Activated T-cell treated with anti-CD3 and anti-CD28 coated beads, Interleukin-2, amount 50 U/mL, for 48 hours (primary cell): ENCODE measurements around the gene ZNF627.
"Not testable (repeated sequence)": the region's sequence is repeated elsewhere in the genome, so short reads cannot be mapped to it uniquely, and the experiment has no call there.

ENCODE experiments used
- DNase-seq, 2 experiments: peaks; one replicate each; pipeline ENCODE4 v3.0.0-alpha.2; 2020

Gene ZNF627

DNA sequence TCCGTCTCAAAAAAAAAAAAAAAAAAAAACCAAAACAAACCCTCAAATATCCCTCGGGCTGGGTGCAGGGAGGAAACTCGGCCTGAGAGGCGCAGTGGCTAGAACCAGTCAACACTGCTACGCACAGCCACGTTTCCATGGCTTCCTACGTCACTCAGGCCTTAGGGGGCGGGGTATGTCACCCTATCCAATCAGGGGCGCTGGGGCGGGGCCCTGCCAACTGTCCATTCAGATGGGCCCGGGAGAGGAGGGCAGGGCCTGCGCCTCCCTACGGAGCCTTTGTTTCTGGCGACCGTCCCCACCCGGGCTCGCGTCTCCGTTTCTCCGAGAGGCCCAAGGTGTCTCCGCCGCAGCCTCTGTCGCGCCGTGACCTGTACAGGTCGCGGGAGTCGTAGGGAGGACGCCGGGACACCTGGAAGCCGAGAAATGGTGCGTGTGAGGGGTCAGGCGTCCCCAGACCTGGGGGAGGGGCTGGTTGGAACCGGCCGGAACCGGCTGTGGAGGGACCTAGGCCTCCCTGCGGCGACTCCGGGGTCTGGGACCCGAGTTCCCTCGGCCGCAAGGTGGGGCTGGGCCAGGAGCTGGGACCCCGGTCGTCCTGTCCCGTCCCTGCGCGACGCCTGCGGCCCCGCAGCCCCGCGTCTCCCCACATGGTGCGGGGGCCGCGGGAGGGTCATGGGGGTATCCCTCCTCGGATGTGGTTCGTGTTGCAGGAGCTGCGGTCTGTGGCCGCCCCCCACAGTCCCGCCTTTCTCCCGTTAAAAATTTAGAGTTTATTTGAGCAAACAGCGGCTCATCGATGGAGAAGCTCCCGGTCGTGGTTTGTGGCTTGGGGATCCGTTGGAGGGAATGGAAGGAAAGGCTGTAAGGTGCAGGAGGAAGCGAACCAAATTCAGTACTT, at the start of gene ZNF627:
TSS of gene ZNF627 (plus strand) at position 282 of the 901 bp plus-strand sequence. CDS start at position 427, 145 bp downstream.
- peak; percentile 98 to 99 for DNase-seq

DNA sequence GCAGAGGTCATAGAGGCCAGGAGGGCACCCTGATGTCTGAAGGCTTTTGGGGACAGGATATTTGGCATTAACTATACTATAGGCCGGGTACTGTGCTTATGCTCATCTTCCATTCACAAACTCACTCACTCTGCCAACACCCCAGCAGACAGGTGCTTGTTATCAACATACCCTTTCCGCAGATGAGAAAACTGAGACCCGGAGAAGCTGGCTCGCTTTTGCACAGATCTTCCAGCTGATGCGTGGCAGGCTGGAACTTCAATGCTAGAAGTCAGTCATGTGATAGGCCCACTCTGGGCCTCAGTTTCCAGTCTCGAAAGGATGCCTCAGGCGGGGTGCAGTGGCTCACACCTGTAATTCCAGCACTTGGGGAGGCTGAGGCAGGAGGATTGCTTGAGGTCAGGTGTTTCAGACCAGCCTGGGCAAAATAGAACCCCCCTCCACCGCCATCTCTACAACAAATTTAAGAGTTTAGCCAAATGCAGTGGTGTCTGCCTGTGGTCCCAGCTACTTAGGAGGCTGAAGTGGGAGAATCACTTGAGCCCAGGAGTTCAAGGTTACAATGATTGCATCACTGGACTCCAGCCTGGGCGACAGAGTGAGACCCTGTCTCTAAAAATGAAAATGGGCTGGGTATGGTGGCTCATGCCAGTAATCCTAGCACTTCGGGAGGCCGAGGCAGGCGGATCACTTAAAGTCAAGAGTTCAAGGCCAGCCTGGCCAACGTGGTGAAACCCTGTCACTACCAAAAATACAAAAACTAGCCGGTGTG, 49.2 kb upstream of the ZNF627 start:
- no peak for DNase-seq

DNA sequence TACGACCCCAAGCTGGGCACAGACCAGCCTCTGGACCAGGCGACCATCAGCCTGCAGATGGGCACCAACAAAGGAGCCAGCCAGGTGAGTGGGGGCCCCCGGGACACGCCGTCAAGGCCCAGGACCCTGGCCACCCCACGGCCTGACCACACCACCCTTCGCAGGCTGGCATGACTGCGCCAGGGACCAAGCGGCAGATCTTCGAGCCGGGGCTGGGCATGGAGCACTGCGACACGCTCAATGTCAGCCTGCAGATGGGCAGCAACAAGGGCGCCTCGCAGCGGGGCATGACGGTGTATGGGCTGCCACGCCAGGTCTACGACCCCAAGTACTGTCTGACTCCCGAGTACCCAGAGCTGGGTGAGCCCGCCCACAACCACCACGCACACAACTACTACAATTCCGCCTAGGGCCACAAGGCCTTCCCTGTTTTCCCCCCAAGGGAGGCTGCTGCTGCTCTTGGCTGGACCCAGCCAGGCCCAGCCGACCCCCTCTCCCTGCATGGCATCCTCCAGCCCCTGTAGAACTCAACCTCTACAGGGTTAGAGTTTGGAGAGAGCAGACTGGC, 47.8 kb upstream of the ZNF627 start:
- DNase-seq: no peak

DNA sequence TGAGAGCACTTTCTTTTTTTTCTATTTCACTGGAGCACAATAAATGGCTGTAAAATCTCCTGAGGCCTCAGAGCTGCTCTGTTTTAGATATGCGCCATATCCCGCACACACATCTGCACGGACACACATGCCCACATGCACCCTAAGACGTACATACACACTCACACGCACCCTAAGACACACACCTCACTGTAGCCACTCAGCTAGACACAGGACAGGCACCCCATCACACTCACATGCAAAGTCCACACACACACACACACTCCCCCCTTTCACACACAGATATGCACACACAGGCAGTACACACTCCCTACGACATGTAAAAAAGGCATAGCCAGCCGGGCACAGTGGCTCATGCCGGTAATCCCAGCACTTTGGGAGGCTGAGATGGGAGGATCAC, 47.0 kb upstream of the ZNF627 start:
- DNase-seq: no peak

DNA sequence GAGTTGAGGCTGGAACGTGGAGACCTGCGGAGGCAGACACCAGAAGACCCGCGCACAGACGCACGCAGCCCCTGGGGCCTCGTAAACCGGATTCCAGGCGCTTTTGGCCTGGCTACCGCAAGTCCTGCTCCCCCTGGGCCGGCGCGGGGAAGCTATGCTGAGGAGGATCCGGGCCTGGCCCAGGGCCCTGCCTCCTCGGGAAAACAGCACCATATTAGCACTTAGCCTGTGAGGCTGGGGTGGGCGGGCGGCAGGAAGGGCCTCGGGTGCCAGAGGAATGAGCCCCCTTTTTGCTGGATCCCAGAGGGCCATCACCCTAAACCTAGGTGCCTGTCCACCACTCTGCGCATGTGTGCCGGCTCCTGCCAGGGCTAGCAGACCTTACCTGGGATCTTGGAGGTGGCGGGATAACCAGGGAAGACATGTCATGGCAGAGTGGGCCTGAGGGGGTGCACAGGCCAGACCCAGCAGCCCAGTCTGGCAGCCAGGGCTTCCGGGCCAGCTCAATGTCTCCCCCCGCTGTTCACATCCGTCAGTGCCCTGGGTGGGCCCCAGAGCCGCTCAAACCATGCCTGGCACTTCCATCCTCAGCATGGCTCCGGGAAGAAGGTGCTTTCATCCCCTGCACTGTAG, 45.6 kb upstream of the ZNF627 start:
- no peak for DNase-seq

DNA sequence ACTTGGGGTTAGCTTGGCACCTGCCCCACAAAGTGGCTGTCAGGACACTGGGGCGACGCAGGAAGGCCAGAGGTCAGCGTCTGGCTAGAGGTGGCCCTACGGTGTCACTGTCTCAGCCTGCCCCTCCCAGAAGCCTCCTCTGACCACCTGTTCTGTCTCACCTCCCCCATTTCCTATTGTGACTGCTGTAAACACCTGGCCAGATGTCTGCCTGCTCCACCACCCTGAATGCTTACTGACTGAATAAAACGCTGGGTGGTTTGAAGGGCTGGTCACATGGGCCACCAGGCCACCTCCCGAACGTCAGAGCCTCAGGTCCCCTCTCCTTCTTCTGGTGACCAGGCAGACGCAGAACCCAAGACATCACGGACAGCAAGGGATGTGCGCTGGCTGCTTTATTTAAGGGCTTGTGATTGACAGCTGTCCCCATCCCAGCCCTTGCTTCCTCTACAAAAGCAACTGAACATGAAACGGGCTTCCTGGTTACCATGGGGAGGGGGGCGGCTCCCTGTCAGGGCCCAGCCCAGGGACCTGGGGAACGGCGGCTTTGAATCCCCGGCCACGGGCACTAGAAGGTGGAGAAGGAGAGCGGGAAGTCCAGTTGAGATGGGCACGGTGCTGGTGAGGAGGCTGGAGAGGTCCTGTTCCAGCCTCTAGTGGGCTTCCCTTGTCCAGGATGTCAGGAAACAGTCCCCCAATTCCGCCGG, 44.5 kb upstream of the ZNF627 start:
- DNase-seq: no peak

DNA sequence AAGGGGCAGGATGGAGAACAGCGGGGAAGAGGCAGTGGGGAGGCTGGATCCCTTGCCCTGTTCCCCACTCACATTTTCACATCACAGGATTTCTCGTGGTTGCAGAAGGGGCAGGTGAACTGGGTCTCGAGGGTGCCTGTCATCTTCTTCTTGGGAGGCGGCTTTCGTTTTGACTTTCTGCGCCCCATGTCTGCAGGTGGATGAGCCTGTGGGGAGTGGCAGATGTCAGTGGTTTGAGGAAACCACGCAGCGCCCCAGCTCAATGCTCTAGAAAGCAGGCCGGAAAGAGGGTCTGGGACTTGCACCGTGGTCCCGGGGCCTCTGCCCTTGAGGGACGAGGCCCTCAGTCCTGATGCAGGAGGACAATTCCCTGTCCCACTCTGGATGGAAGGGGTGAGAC, 43.1 kb upstream of the ZNF627 start:
- DNase-seq: peak in 1 of 2 experiments; percentile 44

DNA sequence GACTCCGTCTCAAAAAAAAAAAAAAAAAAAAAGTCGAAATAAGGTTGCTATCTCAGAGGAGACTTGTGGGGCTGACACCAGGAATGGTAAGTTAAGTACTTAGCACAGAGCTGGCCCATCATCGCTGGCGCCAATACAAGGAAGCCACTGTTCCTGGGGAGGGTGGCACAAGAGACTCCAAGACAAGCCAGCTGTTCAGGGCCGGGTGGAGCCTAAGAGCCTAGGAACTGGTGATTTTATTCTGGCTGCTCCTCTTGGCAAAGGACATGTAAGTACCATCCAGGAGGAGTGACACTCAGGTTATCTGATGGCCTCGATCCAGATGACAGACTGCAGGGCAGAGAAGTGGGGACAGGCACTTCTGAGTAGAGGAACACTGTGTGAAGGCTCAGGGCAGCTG, 42.0 kb upstream of the ZNF627 start:
- no peak for DNase-seq

DNA sequence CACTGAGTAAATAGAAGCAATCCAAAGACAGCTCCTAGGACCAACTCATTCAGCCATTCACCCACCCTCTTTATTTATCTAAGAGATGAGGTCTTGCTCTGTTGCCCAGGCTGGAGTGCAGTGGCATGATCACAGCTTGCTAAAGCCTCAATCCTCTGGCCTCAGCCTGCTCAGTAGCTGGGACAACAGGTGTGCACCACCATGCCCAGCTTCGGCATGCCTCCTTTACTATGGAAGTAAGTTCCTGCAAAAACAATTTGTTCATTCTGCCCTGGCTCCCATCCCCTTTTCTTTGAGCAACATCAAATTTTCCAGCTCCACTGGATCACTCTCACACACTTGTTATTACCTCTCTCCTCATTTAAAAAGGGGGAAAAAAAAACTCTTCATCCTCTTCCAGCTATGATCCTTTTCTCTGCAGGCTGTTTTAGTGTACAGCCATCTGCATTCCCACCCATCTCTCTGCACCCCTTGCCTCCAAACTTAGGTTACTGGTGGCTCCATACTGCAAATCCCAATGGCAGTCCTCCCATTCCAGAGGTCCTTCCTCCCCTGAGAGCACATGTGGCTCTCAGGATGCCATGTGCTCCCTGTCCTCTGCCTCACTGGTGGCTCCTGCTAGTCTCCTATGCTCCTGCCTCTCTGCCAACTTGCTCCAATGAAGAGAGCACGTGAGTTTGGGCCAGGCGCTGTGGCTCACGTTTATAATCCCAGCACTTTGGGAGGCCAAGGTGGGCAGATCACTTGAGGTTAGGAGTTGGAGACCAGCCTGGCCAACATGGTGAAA, 40.5 kb upstream of the ZNF627 start:
- DNase-seq: no peak

DNA sequence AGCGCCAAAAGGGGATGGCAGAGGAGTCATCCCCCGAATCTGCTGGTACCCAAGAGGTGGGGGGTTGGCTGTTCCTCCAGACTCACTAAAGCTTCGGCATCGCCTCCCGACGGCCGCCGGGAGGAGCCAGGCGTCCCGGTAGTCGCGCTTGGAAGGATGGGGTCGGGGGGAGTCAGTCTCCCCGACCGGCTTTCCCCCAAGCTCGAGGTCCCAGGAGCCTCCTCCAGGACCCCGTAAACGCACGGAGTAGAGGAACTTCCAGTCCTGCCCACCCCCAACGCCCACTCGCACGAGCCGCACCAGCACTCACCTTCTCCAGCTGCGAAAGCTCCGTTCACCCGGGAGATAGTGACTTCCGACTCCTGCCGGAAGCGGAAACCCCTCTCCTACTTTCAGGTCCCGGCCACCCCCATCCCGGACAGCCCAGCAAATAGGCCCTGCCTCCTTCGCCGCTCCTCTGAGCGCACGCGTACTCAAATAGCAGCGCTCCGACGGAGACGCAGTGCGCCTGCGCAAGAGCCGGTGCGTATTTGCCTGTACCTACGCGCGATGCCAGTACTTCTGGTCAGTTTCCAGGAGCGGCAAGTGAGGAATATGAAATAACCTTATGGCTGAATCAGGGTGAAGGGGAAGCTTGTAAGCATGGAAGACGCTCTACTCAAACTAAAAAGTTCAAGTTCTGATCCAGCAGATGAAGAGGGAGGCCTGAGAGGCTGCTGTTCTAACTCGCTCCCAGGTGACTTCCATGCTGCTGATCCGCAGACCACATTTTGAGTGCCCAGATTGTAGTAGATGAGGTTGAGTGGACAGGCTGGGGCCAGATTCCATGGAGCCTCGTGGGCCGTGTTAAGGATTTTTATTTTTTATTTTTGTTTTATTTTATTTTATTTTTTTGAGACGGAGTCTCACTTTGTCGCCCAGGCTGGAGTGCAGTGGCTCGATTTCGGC, 38.1 kb upstream of the ZNF627 start, which contains the start of gene ELOF1:
TSS of gene ELOF1 (minus strand) at position 350 of the 948 bp plus-strand sequence. CDS start 4,883 bp downstream, outside the sequence.
- DNase-seq: peak; percentile 97

DNA sequence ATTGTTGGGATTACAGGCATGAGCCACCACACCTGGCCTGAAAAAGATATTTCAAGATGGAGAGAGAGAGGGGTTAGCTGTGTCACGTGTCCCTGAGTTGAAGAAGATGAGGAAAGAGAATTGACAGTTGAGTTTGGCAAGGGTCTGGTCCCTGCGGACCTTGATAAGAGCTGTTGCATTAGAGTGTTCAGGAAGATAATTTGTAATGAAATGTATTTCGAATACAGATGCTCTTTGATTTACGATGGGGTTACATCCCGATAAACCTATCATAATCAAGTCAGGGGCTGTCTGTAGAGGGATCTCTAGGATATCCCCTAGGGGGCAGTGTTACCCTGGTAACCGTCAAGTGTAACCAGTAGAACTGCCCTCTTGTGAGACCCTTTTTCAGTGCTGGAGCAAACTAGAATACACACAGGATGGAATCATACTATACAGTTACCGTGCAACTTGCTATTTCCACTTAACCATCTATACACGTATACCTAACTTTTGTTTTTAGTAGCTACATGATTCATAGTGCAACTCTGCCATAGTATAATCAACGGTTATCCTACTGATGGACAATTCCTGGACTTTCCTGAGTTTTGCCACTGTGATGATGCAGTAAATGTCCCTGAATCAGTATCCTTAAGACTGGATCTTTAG, 36.8 kb upstream of the ZNF627 start:
- peak; percentile 63 to 65 for DNase-seq

DNA sequence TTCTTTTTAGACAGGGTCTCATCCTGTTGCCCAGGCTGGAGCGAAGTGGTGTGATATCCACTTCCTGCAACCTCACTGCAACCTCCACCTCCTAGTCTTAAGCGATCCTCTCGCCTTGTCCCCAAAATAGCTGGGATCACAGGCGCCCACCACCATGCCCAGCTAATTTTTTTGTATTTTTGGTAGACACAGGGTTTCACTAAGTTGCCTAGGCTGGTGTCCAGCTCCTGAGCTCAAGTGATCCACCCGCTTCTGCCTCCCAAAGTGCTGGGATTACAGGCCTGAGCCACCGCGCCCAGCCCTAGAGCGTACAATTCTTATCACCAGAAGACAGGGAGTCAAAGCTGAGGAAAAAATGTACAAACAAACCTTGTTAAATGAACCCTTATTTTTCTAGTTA, 33.8 kb upstream of the ZNF627 start:
- no peak for DNase-seq

DNA sequence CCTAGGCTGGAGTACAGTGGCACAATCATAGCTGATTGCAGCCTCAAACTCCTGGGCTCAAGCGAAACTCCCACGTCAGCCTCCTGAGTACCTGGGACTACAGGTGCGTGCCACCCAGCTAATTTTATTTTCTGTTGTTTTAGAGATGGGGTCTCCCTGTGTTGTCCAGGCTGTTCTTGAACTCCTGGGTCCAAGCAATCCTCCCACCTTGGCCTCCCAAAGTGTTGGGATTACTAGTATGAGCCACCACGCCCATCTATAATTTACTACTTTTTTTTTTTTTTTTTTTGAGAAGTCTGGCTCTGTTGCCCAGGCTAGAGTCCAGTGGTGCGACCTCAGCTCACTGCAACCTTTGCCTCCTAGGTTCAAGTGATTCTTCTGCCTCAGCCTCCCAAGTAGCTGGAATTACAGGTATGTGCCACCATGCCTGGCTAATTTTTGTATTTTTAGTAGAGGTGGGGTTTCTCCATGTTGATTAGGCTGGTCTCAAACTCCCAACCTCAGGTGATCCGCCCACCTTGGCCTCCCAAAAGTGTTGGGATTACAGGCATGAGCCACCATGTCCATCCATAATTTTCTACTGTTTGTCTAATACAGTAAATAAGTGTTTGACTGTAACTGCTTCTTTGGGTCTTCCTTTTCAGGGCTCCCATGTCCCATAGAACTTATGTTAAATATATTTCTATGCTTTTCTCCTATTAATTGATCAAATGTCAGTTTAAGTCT, 33.0 kb upstream of the ZNF627 start:
- DNase-seq: not testable (repeated sequence)

DNA sequence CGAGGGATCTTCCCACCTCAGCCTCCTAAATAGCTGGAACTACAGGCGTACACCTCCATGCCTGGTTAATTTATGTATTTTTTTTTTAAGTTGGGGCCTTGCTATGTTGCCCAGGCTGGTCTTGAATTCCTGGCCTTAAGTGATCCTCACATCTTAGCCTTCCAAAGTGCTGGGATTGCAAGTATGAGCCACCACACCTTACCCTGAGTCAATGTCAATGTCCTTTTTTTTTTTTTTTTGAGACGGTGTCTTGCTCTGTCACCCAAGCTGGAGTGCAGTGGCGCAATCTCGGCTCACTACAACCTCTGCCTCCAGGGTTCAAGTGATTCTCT, 31.7 kb upstream of the ZNF627 start:
- not testable (repeated sequence) for DNase-seq

DNA sequence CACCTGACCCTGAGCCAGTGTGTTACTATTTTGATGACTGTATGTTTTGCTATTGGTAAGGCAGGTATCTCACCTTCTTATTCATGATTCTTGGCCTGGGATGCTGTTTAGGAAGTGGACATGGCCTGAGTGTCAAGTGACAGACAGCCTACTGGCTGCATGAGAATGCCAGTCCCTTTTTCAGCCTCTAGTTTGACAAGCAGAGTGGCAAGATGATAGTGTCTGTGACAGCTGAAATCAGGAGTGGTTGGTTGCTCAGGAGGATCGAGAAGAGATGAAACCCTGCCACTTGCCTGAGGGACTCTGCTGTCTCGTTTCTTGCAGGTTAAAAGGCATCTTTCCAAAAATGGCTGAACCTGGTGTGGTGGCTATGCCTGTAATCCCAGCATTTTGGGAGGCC, 31.1 kb upstream of the ZNF627 start:
- DNase-seq: no peak

DNA sequence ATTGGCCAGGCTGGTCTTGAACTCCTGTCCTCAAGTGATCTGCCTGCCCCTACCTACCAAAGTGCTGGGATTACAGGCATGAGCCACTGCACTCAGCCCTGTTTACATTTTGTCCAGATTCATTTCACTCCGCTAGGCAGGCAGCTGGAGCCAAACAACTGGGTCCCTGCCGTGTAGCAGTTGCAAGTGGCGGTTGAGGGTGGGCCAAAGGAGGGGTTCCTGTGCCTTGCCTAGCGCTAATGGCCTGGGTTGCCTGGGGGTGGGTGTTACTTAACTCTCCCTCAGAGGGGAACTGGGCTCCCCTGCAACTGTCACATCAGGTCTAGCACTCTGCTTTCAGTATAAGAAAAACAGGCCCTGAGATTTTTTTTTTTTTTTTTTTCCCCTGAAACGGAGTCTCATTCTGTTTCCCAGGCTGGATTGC, 27.2 kb upstream of the ZNF627 start:
- DNase-seq: no peak

DNA sequence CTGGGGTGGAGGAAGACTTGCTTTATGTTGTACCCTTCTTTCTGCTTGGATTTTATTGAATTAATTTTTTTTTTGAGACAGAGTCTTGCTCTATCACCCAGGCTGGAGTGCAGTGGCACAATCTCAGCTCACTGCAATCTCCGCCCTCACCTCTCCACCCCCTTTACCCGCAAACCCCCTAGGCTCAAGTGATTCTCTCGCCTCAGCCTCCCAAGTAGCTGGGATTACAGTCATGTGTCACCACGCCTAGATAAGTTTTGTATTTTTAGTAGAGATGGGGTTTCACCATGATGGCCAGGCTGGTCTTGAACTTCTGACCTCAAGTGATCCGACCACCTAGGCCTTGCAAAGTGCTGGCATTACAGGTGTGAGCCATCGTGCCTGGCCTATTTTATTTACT, 23.9 kb upstream of the ZNF627 start:
- not testable (repeated sequence) for DNase-seq

DNA sequence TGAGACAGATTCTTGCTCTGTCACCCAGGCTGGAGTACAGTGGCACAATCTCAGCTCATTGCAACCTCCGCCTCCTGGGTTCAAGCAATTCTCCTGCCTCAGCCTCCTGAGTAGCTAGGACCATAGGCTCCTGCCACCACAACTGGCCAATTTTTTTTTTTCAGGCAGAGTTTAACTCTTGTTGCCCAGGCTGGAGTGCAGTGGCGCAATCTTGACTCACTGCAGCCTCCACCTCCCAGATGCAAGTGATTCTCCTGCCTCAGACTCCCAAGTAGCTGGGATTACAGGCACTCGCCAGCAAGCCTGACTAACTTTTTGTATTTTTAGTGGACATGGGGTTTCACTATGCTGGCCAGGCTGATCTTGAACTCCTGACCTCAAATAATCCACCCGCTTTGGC, 23.5 kb upstream of the ZNF627 start:
- not testable (repeated sequence) for DNase-seq

DNA sequence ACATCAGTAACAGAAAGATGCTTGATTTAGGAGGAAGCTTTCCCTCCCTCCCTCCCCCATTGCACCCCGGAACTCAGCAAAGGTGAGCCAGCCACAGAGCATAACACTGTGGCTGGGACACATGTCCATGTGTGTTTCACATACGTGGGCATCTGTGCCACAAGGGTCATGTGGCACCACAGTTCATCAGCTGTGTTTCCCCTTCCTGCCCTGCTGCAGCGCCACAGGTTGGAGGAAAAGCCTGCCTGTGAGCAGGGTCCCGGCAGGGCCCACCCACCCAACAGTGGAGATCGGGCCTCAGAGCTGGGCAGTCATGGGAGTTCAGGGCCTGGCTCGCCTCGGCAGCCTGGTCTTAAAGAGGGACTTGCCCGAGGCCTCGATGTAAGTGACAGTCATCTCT, 22.6 kb upstream of the ZNF627 start:
- no peak for DNase-seq
